Testis (tissue), 3 donors: Measurements from ENCODE around the gene PLEKHD1. TPM values are rescaled to one million over a fixed set of nuclear protein-coding genes. Genes with fewer than 3 reads are reported as not detected.

ENCODE experiments used
- DNase-seq: peaks from one replicate; pipeline ENCODE4 v3.0.0-alpha.2; 2019
- H3K27ac ChIP-seq, 2 donors: fragments of 200-600 bp; sonication (generic); one replicate each; pipeline ENCODE4 v1.5.1; 2019
- H3K27me3 ChIP-seq: fragments of 200-600 bp; sonication (generic); one replicate; pipeline ENCODE4 v1.5.1; 2019
- H3K36me3 ChIP-seq: fragments of 200-600 bp; sonication (generic); one replicate; pipeline ENCODE4 v1.5.1; 2017; ENCODE audit warnings: low read depth; ENCODE audit errors: missing control alignments
- H3K4me1 ChIP-seq: fragments of 200-600 bp; sonication (generic); one replicate; pipeline ENCODE4 v1.5.1; 2019
- H3K4me3 ChIP-seq, 2 donors: fragments of 200-600 bp; sonication (generic); one replicate each; pipeline ENCODE4 v1.5.1; 2017 to 2019
- H3K9me3 ChIP-seq: fragments of 200-600 bp; sonication (generic); one replicate; pipeline ENCODE4 v1.5.1; 2017
- POLR2A ChIP-seq: fragments of 450-650 bp; IDR thresholded peaks from one replicate; pipeline ENCODE4 v1.6.1; 2017; ENCODE audit warnings: antibody characterized with exemption, mild to moderate bottlenecking, moderate library complexity
- WGBS, 2 donors: methylation state at CpG; one replicate each; pipeline ENCODE4 v1.1.5; 2018; 5-methylcytosine and 5-hydroxymethylcytosine counted together
- intact Hi-C: fragments of 100-400 bp; cut with DNase I; formaldehyde crosslinking; loops from one replicate; pipeline ENCODE4 v1.15.1; 2023; ENCODE audit warnings: low total_unique reads
- polyA plus RNA-seq: library from polyadenylated mRNA; stranded (reverse); fragments of 350-450 nt; fragmentation: Illumina TruSeq; extraction: RNeasy Lipid Tissue Mini Kit (QIAGEN cat#74804); gene quantifications from one replicate; pipeline ENCODE4 v1.2.3, GENCODE V29; 2014; ENCODE audit warnings: low read depth, low replicate concordance; ENCODE audit not compliant: insufficient read depth
- total RNA-seq, 2 donors: library from RNA; depleted of rRNA; stranded (reverse); fragments of >200 nt; gene quantifications; one replicate each; pipeline ENCODE4 v1.2.3, GENCODE V29; 2016
- TF ChIP-seq, protein P1 (sequence below), 3 experiments: fragments of 450-650 bp in 2 of 3; fragments of 200-600 bp in 1 of 3; sonication (generic) in 1 of 3; IDR thresholded peaks; one replicate each; pipeline ENCODE4 v1.5.1; 2016 to 2019; ENCODE audit warnings: antibody characterized with exemption in 3 of 3, mild to moderate bottlenecking in 2 of 3, moderate library complexity in 1 of 3

Gene PLEKHD1
- total and polyA plus RNA-seq, 3 donors from 2014 or later: 0.87 to 1.9 (median 1.1) TPM

DNA sequence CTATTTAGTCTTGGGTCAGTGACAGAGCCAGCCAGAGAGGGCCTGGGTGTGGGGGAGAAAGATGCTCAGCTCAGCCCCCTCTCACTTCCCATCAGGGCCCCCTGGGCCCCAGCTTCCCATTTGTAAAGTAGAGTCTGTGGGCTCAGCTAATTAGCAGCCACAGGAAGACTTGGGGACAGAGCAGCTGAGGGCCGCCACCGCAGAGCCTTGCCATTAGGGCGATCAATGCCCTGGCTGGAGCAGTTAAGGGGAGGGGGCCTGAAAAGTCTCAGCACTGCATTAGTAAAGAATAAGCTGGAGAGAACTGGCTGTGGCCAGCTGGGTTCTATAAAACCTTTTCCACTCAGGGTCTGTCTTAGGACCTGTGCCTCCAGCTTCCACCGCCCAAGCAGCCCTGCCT, 2.7 kb downstream of the PLEKHD1 start:
- no peak overlapping the region for H3K27ac ChIP-seq
- no peak for DNase-seq
- WGBS, 2 donors: 95 to 96% methylated on average over 4 of the region's 4 CpGs
- H3K4me3 ChIP-seq: no peak overlapping the region
- no peaks in the 10 kb centered on the region for H3K27me3 ChIP-seq
- TF ChIP-seq, protein P1, sequence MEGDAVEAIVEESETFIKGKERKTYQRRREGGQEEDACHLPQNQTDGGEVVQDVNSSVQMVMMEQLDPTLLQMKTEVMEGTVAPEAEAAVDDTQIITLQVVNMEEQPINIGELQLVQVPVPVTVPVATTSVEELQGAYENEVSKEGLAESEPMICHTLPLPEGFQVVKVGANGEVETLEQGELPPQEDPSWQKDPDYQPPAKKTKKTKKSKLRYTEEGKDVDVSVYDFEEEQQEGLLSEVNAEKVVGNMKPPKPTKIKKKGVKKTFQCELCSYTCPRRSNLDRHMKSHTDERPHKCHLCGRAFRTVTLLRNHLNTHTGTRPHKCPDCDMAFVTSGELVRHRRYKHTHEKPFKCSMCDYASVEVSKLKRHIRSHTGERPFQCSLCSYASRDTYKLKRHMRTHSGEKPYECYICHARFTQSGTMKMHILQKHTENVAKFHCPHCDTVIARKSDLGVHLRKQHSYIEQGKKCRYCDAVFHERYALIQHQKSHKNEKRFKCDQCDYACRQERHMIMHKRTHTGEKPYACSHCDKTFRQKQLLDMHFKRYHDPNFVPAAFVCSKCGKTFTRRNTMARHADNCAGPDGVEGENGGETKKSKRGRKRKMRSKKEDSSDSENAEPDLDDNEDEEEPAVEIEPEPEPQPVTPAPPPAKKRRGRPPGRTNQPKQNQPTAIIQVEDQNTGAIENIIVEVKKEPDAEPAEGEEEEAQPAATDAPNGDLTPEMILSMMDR (IDR thresholded peaks at IDR 0.05): no peak
- no peak for TF ChIP-seq POLR2A
- intact Hi-C loops: no loop called here
- H3K36me3 ChIP-seq: no peaks in the 10 kb centered on the region
- H3K4me1 ChIP-seq: peaks cover 14% of the 10 kb centered on the region
- no peaks in the 10 kb centered on the region for H3K9me3 ChIP-seq

DNA sequence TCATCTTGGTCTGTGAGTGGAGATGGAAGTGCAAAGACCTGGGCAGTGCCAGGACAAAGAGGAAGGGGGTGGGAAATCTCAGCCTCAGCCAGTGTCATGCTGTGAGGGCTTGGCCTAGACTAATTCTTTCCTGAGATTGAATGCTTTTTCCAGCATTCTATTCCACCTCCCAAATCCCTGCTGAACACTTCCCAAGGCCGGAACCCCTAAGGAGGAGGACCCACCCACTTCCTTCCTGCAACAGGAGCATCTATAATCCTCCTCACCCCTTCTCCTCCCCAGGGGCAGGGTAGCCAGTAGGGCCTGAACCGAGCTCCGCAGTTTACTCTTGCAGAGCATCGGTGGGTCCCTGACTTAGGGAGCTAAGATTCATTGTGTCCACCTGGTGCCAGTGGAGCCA, 3.2 kb downstream of the PLEKHD1 start:
- no peak for DNase-seq
- Histone ChIP-seq H3K27me3 (no peaks in the 10 kb centered on the region), H3K36me3 (no peaks in the 10 kb centered on the region), H3K27ac (no peak overlapping the region), H3K9me3 (no peaks in the 10 kb centered on the region), H3K4me1 (peaks cover 14% of the 10 kb centered on the region), H3K4me3 (no peak overlapping the region)
- intact Hi-C loops: no loop called here
- WGBS, 2 donors: 82 to 92% methylated on average over 4 of the region's 4 CpGs
- TF ChIP-seq POLR2A: no peak
- TF ChIP-seq, protein P1 (IDR thresholded peaks at IDR 0.05): no peak

DNA sequence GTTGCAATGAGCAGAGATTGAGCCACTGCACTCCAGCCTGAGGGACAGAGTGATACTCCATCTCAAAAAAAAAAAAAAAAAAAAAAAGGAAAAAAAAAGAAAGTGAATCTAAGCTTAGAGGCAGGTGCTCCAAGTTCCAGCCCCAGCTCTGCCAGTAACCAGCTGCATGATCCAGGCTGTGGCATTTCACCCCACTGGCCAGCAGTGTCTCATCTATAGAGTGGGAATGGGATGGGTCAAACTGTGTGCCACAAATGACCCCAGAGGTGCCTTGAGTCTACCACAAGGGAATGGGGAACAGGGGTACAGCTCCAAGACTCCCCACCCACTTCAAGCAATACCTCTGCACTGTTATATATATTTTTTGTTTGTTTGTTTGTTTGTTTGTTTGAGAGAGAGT, 5.0 kb downstream of the PLEKHD1 start:
- Histone ChIP-seq H3K9me3 (no peaks in the 10 kb centered on the region), H3K4me3 (no peak overlapping the region), H3K4me1 (peaks cover 4% of the 10 kb centered on the region), H3K27ac (no peak overlapping the region), H3K27me3 (no peaks in the 10 kb centered on the region), H3K36me3 (no peaks in the 10 kb centered on the region)
- TF ChIP-seq, protein P1 (IDR thresholded peaks at IDR 0.05): no peak
- no peak for TF ChIP-seq POLR2A
- intact Hi-C loops: no loop called here
- no peak for DNase-seq

DNA sequence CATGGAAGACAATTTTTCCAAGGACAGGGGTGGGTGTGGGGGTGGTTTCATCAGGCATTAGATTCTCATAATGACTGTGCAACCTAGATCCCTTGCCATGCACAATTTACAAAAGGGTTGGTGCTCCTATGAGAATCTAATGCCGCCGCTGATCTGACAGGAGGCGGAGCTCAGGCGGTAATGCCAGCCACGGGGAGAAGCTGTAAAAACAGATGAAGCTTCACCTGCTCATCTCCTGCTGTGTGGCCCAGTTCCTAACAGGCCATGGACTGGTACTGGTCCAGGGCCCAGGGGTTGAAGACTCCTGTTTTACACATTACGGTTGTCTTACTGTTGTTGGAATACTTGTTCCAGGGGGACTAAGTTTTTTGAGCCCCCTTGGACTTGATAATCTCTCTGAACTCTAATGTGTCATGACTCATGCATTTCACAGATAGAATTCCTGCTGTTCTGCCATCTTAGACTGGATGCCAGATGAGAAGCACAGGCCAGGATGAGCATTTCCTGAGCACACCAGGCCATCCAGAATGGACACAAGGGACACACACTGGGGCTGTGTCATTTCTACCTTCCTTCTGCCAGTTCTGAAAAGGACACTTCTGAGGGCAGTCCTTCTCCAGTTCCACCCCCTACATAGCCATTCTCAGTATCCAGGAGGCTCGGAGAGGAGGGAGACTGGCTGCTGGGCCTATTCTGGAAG, 5.8 kb downstream of the PLEKHD1 start:
- Histone ChIP-seq H3K4me3 (no peak overlapping the region), H3K9me3 (no peaks in the 10 kb centered on the region), H3K27ac (no peak overlapping the region), H3K36me3 (no peaks in the 10 kb centered on the region), H3K4me1 (no peaks in the 10 kb centered on the region), H3K27me3 (no peaks in the 10 kb centered on the region)
- DNase-seq: no peak
- 87 to 90% methylated on average over 7 of the region's 7 CpGs for WGBS, 2 donors
- intact Hi-C loops: no loop called here
- no peak for TF ChIP-seq POLR2A
- TF ChIP-seq, protein P1 (IDR thresholded peaks at IDR 0.05): no peak

DNA sequence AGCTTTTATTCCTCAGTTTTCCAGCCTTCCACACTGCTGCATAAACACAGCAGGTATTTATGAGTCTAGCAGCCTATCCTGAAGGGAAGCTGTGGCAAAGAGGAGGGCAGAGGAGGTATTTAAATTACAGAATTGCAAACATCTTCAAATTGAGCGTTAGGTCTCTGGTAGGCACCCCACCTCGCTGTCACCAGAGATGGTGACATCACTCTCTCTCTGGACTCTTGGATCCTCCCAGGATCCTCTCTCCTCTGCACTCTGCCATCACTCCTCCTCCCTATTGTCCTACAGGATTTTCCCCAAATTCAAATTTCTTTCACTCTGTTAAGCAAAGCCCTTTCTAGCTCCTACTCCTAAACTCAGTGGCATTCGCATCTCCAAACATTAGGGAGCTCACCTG, 6.7 kb downstream of the PLEKHD1 start:
- Histone ChIP-seq H3K36me3 (no peaks in the 10 kb centered on the region), H3K27me3 (no peaks in the 10 kb centered on the region), H3K4me1 (no peaks in the 10 kb centered on the region), H3K4me3 (no peak overlapping the region), H3K27ac (no peak overlapping the region), H3K9me3 (no peaks in the 10 kb centered on the region)
- no peak for DNase-seq
- intact Hi-C loops: no loop called here
- no peak for TF ChIP-seq POLR2A
- TF ChIP-seq, protein P1 (IDR thresholded peaks at IDR 0.05): no peak
- 93% methylated on average over 3 of the region's 3 CpGs for WGBS, 2 donors
